Activated CD4-positive, alpha-beta T cell treated with anti-CD3 and anti-CD28 coated beads for 1 hour (primary cell): ENCODE data around the gene PCP2.
"Not testable (repeated sequence)": the region's sequence is repeated elsewhere in the genome, so short reads cannot be mapped to it uniquely, and the experiment has no call there.

Experiments used
- DNase-seq: peaks from one replicate; pipeline ENCODE4 v3.0.0-alpha.2; 2020

Gene PCP2

GRCh38 chr19:7661744-7662538 lies 28.4 kb upstream of the PCP2 start:
- DNase-seq: no peak

- peak; percentile 22 for DNase-seq
Measured at GRCh38 chr19:7658219-7658686, 24.7 kb upstream of the PCP2 start.

- DNase-seq: no peak
Measured at GRCh38 chr19:7657131-7657751, 23.7 kb upstream of the PCP2 start.

GRCh38 chr19:7655581-7655980 lies 22.1 kb upstream of the PCP2 start:
- DNase-seq: no peak

- no peak for DNase-seq
Measured at GRCh38 chr19:7654401-7654800, 20.9 kb upstream of the PCP2 start.

- DNase-seq: peak; percentile 78
Measured at GRCh38 chr19:7652061-7652641, 18.6 kb upstream of the PCP2 start.

GRCh38 chr19:7650148-7650547 lies 16.6 kb upstream of the PCP2 start:
- DNase-seq: no peak

- DNase-seq: no peak
Measured at GRCh38 chr19:7648265-7649014, 14.9 kb upstream of the PCP2 start.

GRCh38 chr19:7647156-7647555 lies 13.6 kb upstream of the PCP2 start:
- no peak for DNase-seq

- DNase-seq: no peak
Measured at GRCh38 chr19:7646426-7646700, 12.8 kb upstream of the PCP2 start.

GRCh38 chr19:7645656-7646425 lies 12.3 kb upstream of the PCP2 start:
- no peak for DNase-seq

GRCh38 chr19:7645163-7645562 lies 11.6 kb upstream of the PCP2 start:
- no peak for DNase-seq

- no peak for DNase-seq
Measured at GRCh38 chr19:7644550-7644877, 11.0 kb upstream of the PCP2 start.

- DNase-seq: not testable (repeated sequence)
Measured at GRCh38 chr19:7643629-7644549, 10.4 kb upstream of the PCP2 start.

GRCh38 chr19:7643031-7643415 lies 9.5 kb upstream of the PCP2 start:
- DNase-seq: no peak

GRCh38 chr19:7642295-7643030 lies 8.9 kb upstream of the PCP2 start:
- DNase-seq: no peak

GRCh38 chr19:7641290-7642276 lies 8.1 kb upstream of the PCP2 start:
- no peak for DNase-seq

GRCh38 chr19:7640803-7641202 lies 7.3 kb upstream of the PCP2 start:
- DNase-seq: no peak

- DNase-seq: no peak
Measured at GRCh38 chr19:7639863-7640348, 6.4 kb upstream of the PCP2 start.
